HG03039 (cell line): ENCODE data around the gene RAB7B.
"Not testable (repeated sequence)": the region's sequence is repeated elsewhere in the genome, so short reads cannot be mapped to it uniquely, and the experiment has no call there.

Source experiments
- ATAC-seq: cut with Tn5 transposase; IDR thresholded peaks from one replicate; pipeline ENCODE4 v1.9.1; 2021; ENCODE audit warnings: mild to moderate bottlenecking, moderate library complexity; ENCODE audit not compliant: unreplicated experiment

Gene RAB7B

GRCh38 chr1:205998457-205999241 lies 4.5 kb downstream of the RAB7B start:
- ATAC-seq = no peak

DNA sequence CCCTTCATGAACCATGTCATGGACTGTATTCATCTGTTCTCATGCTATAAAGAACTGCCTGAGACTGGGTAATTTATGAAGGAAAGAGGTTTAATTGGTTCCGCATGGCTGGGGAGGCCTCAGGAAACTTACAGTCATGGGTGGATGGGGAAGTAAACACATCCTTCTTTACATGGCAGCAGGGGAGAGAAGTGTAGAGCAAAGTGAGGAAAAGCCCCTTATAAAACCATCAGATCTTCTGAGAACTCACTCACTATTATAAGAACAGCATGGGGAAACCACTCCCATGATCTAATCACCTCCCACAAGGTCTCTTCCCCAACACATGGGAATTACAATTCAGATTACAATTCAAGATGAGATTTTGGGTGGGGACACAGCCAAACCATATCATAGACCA lies 6.6 kb downstream of the RAB7B start:
- not testable (repeated sequence) for ATAC-seq

DNA sequence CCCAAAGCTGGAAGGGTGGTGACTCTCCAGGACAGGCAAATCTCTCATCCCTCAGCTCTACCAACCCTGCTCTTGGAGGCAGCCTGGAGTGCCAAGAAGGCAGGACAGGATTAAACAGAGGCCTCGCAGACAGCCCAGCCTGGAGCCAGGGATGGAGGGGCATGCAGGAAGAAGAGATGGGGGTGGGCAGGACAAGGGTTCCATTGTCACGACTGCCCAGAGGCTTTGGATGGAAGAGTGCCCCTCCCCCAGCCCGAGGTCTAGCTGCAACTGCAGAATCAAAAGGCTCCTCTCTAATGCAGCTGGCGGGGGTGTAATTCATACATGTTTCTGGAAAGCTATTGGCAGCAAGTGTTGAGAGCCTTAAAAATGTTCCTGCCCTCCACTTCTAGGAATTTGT lies 8.8 kb downstream of the RAB7B start:
- ATAC-seq = no peak

- no peak for ATAC-seq
These were observed 10.1 kb downstream of the RAB7B start for GRCh38 chr1:205993068-205993467.

- ATAC-seq = no peak
These were observed 10.8 kb downstream of the RAB7B start for GRCh38 chr1:205992218-205992882.

GRCh38 chr1:205991237-205991636 lies 12.0 kb downstream of the RAB7B start:
- no peak for ATAC-seq

- no peak for ATAC-seq
These were observed 13.0 kb downstream of the RAB7B start for GRCh38 chr1:205990226-205990625.

DNA sequence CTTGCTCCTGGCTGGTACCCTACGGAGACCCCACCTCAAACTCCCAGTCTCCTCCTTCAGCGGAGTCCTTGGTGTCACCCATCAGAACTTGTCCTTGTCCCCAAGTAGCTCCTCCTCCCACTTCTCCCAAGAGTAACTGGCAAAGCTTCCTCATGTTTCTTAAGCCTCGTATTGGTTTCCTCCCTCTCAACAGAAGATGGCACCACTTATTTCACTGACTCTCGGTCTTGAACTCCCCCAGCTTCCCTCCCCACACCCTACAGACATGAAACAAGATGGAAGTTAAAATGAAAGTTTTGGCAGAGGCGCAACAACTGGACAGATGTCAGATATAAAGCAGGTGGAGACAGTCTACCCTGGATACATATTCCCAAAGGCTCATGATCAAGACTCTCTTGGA lies 13.4 kb downstream of the RAB7B start:
- ATAC-seq = no peak

DNA sequence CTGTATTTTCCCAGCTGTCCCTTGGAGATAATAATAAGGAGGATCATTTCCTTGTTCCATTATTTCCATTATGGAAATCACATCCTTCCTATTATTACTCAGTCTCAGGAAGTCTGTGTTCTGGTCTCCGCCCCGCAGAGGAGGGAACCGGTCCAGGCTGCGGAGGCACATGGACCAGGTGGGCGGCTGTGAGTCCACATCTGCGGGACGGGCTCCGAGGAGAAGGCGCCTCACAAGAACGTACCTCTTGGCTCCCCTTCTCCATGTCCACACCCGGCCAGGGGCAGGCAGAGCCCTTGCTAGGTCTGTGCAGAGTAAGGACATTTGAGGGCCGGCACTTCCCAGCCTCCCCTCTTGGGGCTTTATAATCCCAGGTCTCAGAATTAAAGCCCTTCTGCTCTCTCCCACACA lies 14.6 kb downstream of the RAB7B start:
- no peak for ATAC-seq

GRCh38 chr1:205986861-205987260 lies 16.3 kb downstream of the RAB7B start:
- no peak for ATAC-seq

DNA sequence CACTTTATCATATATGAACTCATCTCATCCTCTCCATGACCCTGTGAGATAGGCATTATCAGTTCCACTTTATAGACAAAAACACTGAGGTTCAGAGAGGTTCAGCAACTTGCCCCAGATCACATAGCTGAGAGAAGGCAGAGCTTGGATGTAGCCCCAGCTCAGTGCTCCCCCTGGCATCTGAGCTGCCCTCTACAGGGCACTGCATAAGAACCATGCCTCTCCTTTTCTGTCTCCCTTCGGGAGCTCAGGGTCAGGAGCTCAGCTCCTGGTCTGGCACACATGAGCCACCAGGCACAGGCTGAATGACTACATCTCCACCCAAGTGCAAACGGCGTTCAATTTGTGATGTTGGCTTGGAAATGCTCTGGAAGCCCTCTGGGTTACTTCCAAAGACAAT lies 16.9 kb downstream of the RAB7B start:
- no peak for ATAC-seq

DNA sequence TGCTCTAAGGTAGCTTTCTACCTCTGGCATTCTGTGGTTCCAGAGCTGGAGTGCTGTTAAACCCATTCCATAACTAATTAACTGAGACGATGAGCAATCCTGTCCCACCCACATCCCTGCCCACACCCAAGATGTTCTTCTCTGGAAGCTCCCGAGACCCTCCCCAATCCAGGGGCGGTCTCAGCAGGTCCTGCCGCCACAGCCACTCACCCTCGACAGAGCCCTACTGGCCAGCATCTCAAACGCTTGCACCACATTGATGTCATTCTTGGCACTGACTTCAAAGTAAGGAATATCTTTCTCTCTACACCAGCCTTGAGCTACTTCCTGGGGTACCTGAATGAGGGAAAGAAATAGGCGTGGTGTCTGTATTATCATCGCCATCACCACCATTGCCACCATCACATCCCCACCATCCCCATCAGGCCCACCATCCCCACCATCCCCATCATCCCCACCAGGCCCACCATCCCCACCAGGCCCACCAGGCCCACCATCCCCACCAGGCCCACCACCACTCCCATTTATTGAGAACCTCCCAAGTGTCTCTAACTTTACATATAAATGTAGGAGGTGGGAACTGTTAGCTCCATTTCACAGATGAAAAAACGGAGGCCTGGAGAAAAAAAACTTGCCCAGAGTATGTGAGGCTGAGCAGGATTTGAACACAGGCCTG lies 17.7 kb downstream of the RAB7B start:
- ATAC-seq = no peak

- ATAC-seq = no peak
These were observed 19.1 kb downstream of the RAB7B start for GRCh38 chr1:205983925-205984725.

GRCh38 chr1:205981257-205981656 lies 21.9 kb downstream of the RAB7B start:
- ATAC-seq = no peak

- ATAC-seq = no peak
These were observed 22.8 kb downstream of the RAB7B start for GRCh38 chr1:205980237-205980870.

DNA sequence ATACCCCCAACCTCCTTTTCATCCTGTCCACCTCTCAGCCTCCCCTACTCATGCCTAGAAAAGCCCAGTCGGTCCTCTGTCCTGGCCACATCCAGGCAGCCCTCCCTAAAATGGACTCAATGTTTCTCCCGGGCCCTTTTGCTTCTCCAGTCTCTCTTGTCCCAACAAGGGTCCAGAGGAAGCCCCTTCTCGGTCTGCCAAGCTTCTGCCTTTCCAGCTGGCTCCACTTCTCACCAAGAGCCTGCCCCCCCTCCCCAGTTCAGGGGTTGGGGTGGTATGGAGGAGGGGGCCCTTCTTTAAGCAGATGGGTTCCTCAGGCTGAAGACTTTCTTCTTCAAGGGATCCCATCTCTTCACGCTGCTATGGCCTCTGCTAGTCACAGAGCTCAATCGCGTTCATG lies 23.9 kb downstream of the RAB7B start:
- no peak for ATAC-seq

DNA sequence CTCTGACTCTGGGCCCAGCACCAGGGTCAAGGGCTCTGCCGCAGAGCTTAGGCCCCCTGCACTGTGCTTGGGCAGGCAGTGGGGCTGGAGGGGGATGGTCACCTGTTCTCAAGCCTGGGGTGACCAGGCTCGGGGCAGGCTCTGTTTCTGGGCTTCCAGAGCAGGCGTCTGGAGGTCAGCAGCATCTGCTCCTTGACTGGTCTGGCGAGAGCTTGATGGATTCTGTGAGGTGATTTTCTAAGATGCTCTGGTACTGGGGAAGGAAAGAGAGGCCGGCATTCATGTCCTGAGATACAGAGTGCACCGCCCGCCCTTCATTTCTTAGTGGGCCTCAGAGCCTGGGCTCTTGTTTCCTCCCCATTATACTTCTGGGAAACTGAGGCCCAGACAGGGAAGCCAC lies 24.5 kb downstream of the RAB7B start:
- no peak for ATAC-seq

DNA sequence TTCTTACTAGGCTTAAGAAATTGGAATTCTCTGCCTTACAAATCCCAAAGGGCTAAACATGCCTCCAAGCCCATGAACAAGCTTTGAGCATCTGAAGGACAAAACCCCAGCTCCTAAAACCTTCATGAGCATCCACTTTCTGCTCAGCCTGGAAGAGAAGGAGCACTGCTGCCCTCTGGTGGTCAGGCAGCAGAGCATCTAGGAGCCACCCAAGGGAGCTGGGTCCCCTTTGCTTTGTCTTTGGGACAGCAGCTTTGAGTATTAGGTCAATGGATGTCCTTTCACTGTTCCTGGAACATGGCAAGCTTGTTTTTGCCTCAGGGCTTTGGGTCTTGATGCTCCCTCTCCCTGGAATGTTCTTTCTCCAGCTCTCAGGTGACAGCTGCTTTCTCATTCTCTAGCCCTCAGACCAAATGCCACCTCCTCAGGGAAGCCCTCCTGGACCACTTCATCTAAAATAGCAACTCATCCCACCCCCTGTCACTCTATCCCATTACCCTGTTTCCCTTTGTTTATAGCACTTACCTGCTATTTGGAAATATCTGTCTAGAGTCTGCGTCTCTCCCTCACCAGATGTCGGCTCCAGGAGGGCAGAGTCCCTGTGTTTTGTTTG lies 25.7 kb downstream of the RAB7B start:
- ATAC-seq = no peak

- ATAC-seq = no peak
These were observed 26.3 kb downstream of the RAB7B start for GRCh38 chr1:205976708-205977401.

GRCh38 chr1:205976036-205976435 lies 27.2 kb downstream of the RAB7B start:
- no peak for ATAC-seq
